ENCODE results near the gene CACNA1B.
"Not testable (repeated sequence)": the region's sequence is repeated elsewhere in the genome, so short reads cannot be mapped to it uniquely, and the experiment has no call there.

Gene CACNA1B

GRCh38 chr9:138099803-138100598 lies 222.4 kb downstream of the CACNA1B start:
- no peak for DNase-seq (ENCODE audit: low spot score)

GRCh38 chr9:138100711-138101350 lies 223.2 kb downstream of the CACNA1B start:
- DNase-seq (ENCODE audit: low spot score): no peak

GRCh38 chr9:138101444-138102234 lies 224.1 kb downstream of the CACNA1B start:
- DNase-seq (ENCODE audit: low spot score): no peak

- no peak for DNase-seq (ENCODE audit: low spot score)
Observed at GRCh38 chr9:138102246-138103051, 224.9 kb downstream of the CACNA1B start.

GRCh38 chr9:138103111-138103848 lies 225.7 kb downstream of the CACNA1B start:
- no peak for DNase-seq (ENCODE audit: low spot score)

- no peak for DNase-seq (ENCODE audit: low spot score)
Observed at GRCh38 chr9:138103849-138104206, 226.2 kb downstream of the CACNA1B start.

- DNase-seq (ENCODE audit: low spot score): no peak
Observed at GRCh38 chr9:138104251-138105122, 226.9 kb downstream of the CACNA1B start.

- DNase-seq (ENCODE audit: low spot score): no peak
Observed at GRCh38 chr9:138105123-138105415, 227.5 kb downstream of the CACNA1B start.

- no peak for DNase-seq (ENCODE audit: low spot score)
Observed at GRCh38 chr9:138105561-138106505, 228.3 kb downstream of the CACNA1B start.

- DNase-seq (ENCODE audit: low spot score): not testable (repeated sequence)
Observed at GRCh38 chr9:138107039-138107438, 229.5 kb downstream of the CACNA1B start.

GRCh38 chr9:138111607-138112006 lies 234.0 kb downstream of the CACNA1B start:
- DNase-seq (ENCODE audit: low spot score): no peak

- DNase-seq (ENCODE audit: low spot score): no peak
Observed at GRCh38 chr9:138112090-138112748, 234.6 kb downstream of the CACNA1B start.

- no peak for DNase-seq (ENCODE audit: low spot score)
Observed at GRCh38 chr9:138112791-138113600, 235.4 kb downstream of the CACNA1B start.

GRCh38 chr9:138113701-138114325 lies 236.2 kb downstream of the CACNA1B start:
- not testable (repeated sequence) for DNase-seq (ENCODE audit: low spot score)

GRCh38 chr9:138114501-138115245 lies 237.1 kb downstream of the CACNA1B start:
- DNase-seq (ENCODE audit: low spot score): no peak

- no peak for DNase-seq (ENCODE audit: low spot score)
Observed at GRCh38 chr9:138115506-138115905, 237.9 kb downstream of the CACNA1B start.

- no peak for DNase-seq (ENCODE audit: low spot score)
Observed at GRCh38 chr9:138116521-138116920, 238.9 kb downstream of the CACNA1B start.

Measured in SW480 (cell line).